Fibroblast of the aortic adventitia (primary cell): Measurements from ENCODE around the gene ZNF609. TPM values are rescaled to one million over a fixed set of nuclear protein-coding genes. Genes with fewer than 3 reads are reported as not detected.

ENCODE experiments used
- DNase-seq: peaks from one replicate; pipeline ENCODE4 v3.0.0-alpha.2; 2010; ENCODE audit warnings: low read depth
- H3K4me3 ChIP-seq: 2 replicates; pipeline ENCODE4 v1.5.1; 2011; ENCODE audit warnings: low read depth, mild to moderate bottlenecking, control low read depth, low read length, moderate library complexity
- total RNA-seq: library from RNA; depleted of rRNA; stranded (reverse); fragments of >200 nt; gene quantifications from 2 replicates; pipeline ENCODE4 v1.2.3, GENCODE V29; 2012; ENCODE audit warnings: low replicate concordance
- TF ChIP-seq, protein P1 (sequence below): IDR thresholded peaks from 2 replicates; pipeline ENCODE4 v1.5.1; 2011; ENCODE audit warnings: mild to moderate bottlenecking, low read length, control low read depth, inconsistent platforms; ENCODE audit not compliant: insufficient read depth

ZNF609 gene
- total RNA-seq, 1 donor: 19.3 TPM

DNA sequence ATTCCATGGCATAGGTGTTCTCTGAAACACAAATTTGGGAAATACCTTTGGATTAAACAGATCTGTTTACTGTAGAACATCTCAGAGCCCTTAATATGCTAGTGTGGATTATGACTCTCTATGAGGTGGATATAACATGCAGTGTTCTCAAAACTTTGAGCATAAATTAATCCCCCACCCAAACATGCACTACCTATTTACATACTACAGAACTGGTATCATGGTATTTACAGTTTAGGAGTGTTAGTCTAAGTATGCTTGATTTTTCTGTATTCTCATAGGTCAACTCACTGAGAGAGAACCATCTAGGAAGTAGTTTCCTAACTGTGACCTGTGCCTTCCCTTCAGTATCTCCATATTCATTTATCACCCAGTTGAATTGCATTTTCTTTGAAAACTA is 30.9 kb upstream of the ZNF609 start:
- H3K4me3 ChIP-seq: no peak overlapping the region
- DNase-seq: no peak
- TF ChIP-seq, protein P1, sequence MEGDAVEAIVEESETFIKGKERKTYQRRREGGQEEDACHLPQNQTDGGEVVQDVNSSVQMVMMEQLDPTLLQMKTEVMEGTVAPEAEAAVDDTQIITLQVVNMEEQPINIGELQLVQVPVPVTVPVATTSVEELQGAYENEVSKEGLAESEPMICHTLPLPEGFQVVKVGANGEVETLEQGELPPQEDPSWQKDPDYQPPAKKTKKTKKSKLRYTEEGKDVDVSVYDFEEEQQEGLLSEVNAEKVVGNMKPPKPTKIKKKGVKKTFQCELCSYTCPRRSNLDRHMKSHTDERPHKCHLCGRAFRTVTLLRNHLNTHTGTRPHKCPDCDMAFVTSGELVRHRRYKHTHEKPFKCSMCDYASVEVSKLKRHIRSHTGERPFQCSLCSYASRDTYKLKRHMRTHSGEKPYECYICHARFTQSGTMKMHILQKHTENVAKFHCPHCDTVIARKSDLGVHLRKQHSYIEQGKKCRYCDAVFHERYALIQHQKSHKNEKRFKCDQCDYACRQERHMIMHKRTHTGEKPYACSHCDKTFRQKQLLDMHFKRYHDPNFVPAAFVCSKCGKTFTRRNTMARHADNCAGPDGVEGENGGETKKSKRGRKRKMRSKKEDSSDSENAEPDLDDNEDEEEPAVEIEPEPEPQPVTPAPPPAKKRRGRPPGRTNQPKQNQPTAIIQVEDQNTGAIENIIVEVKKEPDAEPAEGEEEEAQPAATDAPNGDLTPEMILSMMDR: no peak

DNA sequence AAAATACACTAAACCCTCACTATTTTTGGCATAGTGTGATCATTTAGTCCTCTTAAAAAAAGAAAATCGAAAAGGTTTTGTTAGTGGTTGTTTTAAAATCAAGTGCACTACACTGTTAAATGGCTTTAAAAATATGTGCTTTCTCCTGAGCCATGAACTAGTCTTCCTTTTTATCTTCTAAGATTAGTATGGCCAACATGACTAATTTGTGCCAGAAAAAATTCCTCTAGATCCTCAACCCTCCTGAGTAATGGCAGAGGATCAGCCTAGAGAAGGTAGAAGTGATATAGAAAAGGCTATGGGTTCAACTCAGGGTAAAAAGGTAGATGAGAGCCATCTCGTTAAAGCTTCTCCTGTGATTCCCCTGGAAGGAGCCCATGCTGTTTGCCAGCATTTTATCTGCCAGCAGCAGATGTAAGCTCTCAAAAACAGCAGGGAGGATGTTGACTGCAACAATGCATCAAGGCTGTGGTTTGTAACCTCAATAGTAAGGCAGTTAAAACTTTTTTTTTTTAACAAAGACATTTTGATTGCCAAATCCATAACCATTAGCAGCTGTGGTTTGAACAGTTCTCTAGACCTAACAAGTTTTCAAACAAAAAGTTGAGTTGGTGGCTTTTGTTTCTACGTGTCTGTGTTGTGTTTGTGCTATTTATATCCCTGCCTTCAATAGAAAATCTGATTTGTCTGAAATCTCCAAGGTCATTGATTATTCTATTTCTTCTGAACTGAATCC is 30.2 kb upstream of the ZNF609 start:
- peak overlapping the region; percentile 1 for H3K4me3 ChIP-seq
- TF ChIP-seq, protein P1: no peak
- peak; percentile 98 for DNase-seq

DNA sequence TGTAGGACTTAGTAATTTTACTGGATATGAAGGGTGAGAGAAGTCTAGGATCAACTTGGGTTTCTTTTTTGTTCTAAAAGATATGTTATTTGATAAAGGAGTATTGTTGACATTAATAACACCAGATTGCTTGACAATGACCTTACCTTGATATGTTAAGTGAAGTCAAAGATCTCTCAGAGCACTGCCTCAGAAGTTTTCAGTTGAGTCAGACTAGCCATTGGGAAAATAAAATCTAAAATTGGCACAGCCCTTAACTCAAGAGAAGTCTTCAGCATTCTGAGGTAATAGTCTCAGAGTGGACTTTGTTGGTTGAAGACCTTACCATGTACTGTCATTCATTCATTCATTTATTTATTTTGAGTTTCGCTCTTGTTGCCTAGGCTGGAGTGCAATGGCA is 22.4 kb upstream of the ZNF609 start:
- no peak for DNase-seq
- no peak overlapping the region for H3K4me3 ChIP-seq
- TF ChIP-seq, protein P1: no peak

DNA sequence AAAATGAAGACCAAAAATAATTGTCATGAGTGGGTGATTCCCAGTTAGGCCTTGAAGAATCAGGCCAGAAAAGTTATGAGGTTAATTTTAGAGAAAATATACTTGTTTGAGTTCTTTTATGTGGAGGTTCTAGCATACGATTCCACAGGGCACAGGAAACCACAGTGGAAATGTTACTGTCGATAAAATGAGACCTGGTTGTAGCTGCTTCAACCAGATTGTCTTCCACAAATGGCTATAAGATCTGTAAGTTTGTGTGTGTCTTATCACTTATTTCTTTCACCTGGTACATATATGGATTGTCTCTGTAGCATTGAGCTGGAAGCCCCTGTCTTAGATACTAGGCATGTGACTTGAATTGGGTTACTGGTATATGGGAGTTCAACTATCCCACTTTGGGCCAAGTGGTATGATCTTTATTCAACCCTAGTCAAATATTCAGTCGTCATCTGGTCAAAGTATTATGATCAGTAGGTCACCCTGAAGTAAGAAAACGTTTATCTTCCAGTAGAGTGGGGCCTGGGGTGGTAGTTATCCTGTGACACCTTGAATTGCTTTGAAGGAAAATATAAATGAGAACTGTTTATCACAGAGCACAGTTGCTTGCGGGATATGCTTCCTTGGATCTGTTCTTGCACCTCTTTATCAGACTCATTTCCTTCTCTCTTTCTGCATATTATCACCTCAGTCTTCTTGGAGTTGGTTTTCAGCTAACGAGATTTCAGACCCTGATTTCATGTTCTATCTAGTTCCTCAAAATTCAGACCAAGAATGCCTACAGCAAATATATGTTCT is 21.5 kb upstream of the ZNF609 start:
- DNase-seq: no peak
- TF ChIP-seq, protein P1: no peak
- no peak overlapping the region for H3K4me3 ChIP-seq

DNA sequence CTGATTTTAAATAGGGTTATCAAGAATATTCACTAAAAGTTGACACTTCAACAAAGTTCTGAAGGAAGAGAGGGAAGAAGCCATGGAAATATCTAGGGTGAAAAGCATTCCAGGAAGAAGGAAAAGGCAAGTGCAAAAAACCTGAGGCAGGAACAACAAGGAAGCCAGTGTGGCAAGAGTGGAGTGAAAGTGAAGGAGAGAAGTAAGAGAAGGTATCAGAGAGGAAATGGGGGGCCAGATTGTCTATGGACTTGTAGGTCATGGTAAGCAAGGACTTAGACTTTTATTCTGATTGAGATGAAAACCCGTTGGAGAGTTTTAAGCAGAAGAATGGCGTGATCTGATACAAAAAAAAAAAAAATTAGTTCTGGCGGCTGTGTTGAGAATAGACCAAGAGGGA is 18.5 kb upstream of the ZNF609 start:
- TF ChIP-seq, protein P1: no peak
- DNase-seq: no peak
- no peak overlapping the region for H3K4me3 ChIP-seq

DNA sequence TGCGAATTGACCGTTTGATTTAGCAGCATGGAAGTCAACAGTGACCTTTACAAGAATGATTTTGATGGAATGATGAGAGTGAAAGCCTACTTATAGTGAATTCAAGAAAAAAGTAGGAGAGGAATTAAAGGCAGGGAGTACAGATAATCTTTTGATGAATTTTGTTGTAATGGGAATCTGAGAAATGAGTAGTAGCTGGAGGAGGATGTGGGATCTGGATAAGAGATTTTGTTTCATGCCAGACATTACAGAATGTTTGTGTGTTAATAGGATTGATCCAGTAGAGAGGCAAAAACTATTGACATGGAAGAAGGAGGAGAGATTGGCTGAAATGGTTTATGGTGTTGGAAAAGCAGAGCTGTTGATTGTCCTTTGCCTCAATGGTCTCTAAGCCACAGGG is 17.4 kb upstream of the ZNF609 start:
- DNase-seq: peak; percentile 37
- TF ChIP-seq, protein P1: no peak

More for the DNA sequence above, 17.4 kb upstream of the ZNF609 start:
- H3K4me3 ChIP-seq: no peak overlapping the region
